GM21528 (cell line): ENCODE results near the gene FHOD1.

Experiments used
- ATAC-seq: cut with Tn5 transposase; IDR thresholded peaks from one replicate; pipeline ENCODE4 v1.9.1; 2021; ENCODE audit warnings: mild to moderate bottlenecking, moderate library complexity; ENCODE audit not compliant: unreplicated experiment, low FRiP score

FHOD1 gene

DNA sequence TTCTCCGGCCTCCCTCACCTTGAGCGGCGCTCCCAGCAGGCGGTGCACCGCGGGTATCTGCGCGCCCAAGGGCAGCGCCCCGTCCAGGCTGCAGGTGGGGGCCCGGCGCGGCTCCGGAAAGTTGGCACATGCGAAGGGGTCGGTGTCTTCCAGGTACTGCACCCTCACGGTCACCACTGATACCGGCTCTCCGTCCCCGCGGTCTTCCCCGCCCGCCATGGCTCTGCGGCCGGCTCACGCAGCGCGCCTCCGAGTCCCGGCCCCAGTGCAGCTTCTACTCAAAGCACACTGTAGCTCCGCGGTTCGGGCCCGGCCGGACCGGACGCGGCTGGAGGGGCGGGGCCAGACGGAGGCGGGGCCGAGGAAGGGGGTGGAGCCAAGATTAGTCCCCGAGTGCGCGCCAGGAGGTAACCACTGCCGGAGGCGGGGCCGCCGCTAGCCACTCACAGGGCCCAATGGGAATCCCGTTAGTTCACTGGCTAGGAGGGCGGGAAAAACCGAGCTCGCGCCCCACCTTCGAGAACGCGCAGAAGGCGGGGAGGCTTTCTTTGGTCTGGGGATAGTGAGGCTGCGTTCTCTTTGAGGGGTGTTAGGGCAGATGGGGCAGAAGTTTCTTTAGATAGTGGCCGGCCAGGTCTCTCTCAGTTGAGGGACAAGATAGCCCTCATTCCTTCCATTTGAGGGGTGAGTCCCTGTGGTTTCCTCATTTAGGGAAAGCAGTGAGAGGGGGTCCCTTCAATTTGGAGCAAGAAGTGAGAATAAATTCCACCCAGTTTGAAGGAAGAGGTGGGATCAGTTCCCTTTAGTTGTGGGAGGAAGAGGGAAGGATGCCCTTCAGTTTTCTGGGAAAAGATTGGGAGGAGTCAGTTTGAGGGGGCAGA lies at the start of gene FHOD1:
Gene FHOD1 (minus strand): TSS at position 290 of the 881 bp plus-strand sequence. CDS start 71 bp downstream, at position 219.
- peak; percentile 42 for ATAC-seq

DNA sequence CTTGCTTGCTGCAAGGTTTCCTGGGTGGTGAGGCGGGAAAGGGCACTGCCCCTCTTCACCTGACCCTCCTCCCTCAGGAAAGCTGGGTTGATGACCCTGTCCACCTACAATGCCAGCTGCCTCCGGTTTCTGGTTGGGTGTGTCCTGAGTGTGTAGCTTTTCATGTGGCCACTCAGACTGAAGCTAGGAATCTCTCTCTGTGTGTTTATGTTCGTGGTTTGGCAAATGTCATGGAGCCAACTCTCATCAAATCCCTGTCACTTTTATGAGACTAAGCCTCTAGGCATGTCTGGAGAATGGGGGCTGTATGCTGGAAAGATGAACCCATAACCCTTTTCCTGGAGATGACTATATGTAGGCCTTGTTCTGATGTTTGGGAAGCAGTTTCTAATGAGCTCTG lies 49.1 kb upstream of the FHOD1 start:
- ATAC-seq, result no peak

DNA sequence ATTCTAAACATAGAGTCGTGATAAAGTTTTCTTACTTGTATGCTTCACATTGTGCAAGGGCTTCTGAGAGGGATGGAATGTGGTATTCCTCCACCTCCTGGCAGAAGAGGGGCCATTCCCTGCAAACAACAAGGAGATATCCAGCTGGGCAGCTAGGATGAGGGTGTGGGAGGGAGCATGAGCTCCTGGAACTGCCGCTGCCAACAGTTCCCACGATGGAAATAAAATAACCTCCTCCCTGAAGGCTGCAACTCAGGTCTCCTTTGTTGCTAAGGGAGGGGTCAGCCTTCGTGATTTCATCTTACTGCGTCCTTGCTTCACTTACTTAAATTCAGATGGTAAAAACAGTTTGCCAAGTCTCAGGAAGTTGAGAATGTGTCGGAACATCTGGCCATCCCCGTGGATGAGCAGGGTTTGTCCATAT lies 47.7 kb upstream of the FHOD1 start:
- ATAC-seq, result no peak

DNA sequence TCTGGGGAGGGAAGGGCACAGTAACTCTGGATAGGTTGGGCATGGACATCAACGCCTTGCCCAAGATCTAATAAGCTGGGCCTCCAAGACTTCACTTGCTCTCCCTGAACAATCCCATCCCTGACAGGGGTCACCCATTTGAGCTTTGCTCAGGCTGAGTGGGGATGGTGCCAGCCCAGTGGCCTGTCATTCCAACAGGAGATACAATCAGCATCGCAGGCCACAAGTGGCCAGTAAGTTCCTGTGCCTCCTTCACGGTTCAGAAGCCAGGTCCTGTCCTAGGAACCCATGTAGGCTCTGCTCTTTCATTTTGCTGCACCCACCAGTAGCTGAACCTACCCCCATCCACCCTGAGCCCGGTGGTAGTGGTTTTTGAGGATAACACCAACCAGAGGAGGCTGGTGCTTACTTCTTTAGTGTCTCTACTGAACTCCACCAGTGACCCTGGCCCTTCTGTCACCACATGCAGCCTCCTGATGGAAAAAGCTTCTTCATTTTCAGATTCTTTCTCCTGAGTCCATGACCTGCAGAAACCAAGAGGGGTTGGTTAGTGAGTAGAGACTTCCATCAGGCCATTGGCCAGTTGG lies 47.0 kb upstream of the FHOD1 start:
- no peak for ATAC-seq

DNA sequence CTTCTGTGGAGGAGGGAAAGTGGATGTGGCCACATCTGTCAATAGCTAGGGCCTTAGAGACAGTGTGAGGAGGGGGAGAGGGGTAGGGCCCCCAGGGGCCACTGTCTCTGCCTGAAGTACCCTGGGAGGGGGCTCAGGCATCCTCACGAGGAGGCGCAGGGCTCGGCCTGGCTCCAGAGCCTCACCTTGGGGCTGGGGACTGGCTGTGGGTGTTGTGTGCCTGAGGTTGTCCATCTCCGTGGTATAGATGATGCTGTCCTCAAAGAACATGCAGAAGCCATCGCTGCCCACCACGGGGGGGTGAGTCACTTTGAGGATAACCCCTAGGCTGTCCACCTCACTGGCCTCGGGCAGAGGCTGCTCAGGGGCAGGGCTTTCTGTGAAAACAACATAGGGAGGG lies 44.2 kb upstream of the FHOD1 start:
- no peak for ATAC-seq

DNA sequence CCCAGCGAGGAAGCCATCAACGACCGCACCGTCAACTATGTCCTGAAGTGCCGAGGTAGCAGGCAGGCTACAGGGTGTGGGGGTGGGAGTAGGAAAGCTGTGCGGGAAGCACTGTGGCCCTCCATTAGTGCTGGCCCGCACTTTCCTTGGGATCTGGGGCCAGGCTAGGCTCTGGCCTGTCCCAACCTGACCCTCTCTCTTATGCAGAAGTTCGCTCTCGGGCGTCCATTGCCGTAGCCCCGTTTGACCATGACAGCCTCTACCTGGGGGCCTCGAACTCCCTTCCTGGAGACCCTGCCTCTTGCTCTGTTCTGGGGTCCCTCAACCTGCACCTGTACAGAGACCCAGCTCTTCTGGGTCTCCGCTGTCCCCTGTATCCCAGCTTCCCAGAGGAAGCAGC lies 40.7 kb upstream of the FHOD1 start:
- ATAC-seq, result no peak

DNA sequence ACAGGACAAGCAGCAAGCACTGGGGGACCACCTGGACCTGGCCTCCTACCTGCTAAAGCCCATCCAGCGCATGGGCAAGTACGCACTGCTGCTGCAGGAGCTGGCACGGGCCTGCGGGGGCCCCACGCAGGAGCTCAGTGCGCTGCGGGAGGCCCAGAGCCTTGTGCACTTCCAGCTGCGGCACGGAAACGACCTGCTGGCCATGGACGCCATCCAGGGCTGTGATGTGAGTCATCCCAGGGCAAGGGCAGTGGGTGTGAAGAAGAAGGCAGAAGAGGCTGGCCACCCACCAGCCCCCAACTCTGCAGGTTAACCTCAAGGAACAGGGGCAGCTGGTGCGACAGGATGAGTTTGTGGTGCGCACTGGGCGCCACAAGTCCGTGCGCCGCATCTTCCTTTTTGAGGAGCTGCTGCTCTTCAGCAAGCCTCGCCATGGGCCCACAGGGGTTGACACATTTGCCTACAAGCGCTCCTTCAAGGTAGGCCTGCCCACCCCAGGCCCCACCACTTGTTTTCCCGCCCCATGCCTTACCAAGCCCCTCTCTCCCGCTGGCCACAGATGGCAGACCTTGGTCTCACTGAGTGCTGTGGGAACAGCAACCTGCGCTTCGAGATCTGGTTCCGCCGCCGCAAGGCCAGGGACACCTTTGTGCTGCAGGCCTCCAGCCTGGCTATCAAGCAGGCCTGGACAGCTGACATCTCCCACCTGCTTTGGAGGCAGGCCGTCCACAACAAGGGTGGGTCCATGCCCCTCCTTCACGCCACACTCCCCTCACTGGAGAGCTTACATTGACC lies 39.4 kb upstream of the FHOD1 start:
- ATAC-seq, result no peak

DNA sequence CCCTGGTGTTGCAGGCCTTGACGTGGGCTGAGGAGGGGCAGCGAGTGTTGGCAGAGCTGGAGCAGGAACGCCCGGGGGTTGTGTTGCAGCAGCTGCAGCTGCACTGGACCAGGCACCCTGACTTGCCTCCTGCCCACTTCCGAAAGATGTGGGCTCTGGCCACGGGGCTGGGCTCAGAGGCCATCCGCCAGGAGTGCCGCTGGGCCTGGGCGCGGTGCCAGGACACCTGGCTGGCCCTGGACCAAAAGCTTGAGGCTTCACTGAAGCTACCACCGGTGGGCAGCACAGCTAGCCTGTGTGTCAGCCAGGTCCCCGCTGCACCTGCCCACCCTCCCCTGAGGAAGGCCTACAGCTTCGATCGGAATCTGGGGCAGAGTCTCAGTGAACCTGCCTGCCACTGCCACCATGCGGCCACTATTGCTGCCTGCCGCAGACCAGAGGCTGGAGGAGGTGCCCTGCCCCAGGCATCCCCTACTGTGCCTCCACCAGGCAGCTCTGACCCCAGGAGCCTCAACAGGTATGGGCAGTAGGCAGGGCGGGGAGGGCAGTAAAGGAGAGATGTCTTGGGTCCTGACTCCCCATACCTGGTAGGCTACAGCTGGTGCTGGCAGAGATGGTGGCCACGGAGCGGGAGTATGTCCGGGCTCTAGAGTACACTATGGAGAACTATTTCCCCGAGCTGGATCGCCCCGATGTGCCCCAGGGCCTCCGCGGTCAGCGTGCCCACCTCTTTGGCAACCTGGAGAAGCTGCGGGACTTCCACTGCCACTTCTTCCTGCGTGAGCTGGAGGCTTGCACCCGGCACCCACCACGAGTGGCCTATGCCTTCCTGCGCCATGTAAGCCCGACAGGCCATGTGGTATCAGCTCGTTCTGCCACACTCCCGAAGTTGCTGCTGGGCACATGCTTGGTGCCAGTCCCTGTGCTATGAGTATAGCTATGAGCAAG lies 37.7 kb upstream of the FHOD1 start:
- ATAC-seq, result no peak

DNA sequence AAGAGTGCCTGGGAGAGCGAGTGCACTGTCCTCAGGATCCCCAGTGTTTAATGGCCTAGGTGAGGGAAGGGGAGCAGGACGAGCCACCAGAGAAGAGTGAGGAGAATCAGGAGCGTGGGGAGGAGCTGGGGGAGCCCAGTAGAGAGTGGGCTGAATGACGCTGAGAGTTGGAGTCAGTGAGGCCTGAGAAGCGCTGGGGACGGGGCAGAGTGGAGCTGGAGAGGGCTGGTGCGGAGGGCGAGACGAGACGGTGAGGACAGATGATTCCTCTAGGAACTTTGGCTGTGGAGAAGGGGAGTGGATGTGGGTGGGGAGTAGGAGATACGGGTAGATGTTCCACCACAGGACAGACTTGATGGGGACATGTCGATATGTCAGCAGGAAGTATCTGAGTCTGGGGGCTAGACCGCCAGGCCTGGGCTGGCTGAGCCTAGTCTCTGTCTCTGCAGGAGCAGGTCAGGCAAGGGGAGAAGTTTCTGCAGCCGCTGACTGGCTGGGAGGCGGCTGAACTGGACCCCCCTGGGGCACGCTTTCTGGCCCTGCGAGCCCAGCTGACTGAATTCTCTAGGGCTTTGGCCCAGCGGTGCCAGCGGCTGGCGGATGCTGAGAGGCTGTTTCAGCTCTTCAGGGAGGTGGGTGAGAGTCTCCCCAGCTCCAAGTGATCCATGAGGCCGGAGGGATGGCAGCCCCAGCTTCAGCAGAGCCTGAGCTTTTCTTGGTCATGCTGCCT lies 36.7 kb upstream of the FHOD1 start:
- no peak for ATAC-seq

DNA sequence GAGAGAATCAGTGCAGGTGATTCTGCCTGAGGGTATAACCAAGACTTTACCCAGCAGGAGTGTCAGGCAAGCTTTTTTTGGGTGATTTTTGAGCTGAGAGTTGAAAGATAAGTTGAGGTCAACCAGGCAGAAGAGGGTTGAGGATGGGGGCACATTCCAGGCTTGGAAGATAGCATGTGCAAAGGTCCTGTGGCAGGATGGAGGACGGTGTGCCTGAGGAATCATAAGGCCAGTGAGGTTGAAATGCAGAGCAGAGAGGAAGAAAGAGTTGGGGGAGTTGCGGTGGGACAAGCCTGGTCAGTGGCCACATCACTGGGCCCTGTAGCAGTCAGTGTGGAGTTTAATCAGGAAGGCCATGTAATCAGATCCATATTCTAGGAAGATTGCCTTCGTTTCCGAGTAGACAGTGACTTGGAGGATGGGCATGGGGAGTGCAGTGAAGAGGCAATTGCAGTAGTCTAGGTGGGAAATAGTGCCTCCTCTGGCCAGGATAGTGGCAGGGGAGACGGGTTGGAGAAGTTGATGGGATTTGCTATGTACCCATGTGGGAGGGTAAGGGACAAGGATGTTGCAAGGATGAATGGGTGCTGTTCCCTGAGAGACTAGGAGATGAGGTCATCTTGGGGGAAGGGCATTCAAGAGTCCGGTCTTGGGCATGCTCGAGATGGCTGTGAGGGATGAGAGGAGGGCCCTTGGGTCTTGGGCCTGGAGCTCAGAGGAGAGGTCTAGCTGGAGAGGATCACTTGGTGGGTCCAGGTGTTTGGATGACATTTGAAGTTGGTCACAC lies 36.0 kb upstream of the FHOD1 start:
- ATAC-seq, result no peak

DNA sequence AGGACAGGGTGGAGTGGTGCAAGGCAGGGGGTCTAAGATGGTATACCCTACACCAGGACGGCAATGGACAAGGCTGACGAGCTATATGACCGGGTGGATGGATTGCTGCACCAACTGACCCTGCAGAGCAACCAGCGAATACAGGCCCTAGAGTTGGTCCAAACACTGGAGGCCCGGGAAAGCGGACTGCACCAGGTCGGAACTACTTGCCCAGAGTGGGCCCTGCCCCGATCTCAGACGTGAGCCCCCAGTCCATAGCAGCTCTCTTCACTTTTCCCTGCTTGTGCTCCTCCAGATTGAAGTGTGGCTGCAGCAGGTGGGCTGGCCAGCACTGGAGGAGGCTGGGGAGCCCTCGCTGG lies 35.1 kb upstream of the FHOD1 start:
- ATAC-seq, result no peak

DNA sequence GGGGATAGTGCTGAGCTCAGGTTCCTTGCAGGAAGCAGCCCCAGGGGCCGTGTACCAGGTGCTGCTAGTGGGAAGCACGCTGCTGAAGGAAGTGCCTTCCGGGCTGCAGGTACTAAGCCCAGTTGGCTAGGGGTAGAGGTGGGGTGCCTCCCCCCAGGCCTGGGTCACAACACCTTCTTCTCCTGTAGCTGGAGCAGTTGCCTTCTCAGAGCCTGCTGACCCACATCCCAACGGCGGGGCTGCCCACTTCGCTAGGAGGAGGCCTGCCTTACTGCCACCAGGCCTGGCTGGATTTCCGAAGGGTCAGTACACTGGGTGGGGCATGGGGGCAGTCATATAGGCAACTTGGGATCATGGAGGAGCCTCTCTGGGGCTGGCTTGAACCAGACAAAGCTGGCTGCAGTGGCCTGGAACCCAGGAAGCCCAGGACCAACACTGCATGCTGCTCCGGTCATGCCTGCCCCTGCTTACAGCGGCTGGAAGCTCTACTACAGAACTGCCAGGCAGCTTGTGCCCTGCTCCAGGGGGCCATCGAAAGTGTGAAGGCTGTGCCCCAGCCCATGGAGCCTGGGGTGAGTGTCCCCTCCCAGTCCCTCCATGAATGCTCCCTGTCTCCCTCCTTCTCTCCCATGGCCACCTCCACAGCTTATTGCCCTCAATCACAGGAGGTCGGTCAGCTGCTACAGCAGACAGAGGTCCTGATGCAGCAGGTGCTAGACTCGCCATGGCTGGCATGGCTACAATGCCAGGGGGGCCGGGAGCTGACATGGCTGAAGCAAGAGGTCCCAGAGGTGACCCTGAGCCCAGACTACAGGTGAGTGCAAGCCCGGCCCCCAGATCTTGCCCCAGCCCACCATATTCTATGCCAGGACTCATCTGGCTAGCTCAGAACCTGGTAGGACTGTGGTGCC lies 34.5 kb upstream of the FHOD1 start:
- no peak for ATAC-seq

DNA sequence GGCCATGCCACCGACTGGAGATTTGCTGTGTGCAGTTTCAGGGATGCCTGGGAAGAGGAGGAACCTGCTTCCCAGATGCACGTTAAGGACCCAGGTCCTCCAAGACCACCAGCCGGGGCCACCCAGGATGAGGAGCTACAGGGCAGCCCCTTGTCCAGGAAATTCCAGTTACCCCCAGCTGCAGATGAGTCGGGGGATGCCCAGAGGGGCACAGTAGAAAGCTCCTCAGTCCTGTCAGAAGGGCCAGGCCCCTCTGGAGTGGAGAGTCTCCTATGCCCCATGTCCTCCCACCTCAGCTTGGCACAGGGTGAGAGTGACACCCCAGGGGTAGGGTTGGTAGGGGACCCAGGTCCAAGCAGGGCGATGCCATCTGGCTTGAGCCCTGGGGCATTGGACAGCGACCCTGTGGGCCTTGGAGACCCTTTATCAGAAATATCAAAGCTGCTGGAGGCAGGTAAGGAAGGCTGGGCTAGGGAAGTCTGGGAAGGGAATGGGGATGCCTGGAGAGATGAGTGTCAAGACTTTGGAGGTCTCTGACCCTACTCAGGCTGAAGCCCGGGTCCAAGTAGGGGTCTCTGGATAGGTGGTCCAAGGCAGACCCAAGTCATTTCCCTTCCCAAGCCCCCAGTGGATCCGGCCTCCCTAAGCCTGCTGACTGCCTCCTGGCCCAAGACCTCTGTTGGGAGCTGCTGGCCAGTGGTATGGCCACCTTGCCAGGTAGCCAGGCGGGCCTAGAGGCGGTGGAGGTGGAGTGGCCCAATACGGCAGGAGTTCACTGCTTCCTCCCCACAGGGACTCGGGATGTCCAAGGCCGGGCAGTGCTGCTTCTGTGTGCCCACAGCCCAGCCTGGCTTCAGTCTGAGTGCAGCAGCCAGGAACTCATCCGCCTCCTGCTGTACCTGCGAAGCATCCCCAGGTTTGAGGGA lies 33.1 kb upstream of the FHOD1 start:
- ATAC-seq, result no peak

DNA sequence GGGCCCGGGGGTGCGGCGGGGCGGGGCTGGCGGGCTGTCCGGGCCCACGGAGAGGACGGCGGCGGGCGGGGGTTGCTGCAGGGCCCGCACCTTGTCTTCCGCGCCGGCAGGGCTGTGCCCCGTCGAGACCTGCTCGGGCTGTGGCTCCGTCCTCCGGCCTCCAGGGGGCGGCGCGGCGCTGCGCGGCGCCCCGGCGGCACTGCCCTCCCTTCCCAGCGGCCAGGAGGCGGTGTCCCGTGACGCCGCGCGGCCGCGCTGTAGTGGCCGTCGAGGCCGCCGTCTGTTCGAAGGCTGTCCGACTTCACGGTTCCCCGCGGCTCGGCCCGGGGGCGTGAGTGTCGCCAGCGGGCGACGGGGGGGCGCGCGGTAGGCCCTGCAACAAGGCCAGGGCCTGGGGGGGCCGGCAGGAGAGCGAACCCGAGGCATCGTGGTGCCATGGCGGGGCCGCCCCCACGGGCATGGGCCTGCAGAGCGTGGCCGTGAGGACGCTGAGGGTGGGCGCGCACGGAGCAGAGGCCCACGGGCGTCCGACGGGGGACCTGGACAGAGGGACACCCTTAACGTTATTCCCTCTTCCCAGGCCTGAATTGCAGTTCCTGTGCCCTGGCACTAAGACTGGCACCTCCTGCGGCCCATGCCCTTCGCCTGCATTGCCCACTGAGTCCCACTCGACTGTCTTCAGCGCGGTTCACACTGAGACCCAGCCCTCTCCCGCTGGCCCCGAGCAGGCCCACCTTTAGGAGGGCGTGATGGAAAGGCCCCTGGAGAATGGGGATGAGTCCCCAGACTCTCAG lies 32.2 kb upstream of the FHOD1 start, which contains the start of gene PLEKHG4:
Gene PLEKHG4 (plus strand): TSS at position 237 of the 794 bp plus-strand sequence. CDS start 513 bp downstream, at position 750.
- ATAC-seq, result peak; percentile 66

DNA sequence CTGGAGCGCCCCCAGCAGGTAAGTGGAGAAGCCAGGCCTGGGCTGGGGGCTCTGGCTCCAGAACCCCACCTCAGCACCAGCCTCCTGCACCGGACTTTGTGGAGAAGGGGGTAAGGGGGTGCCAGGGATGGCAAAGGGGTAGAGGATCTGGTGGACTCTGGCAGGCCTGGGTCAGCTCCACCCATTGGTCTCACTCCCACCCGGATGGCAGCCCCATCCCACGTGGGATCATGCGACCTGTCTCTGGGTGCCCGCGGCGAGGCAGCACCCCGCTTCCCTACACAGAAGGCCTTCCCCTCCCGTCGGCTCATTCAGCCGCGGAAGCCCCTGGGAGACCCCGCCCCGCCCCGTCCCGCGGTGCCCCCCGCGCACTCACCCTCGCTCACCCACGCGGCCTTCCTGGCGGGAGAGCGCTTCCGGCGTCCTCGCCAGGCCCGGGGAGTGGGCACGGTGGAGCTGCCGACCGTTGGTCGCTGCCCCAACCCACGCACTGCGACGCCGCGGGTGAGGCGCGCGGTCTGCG lies 31.6 kb upstream of the FHOD1 start:
- ATAC-seq, result peak; percentile 25
